Measurements from ENCODE around the gene GPR4. TPM values are rescaled to one million over a fixed set of nuclear protein-coding genes. Genes with fewer than 3 reads are reported as not detected.

The GPR4 gene
- total RNA-seq, 3 donors from 2014 or later = 0.84 to 1.0 (median 1.0) TPM

GRCh38 chr19:45598267-45599001 lies 3.6 kb downstream of the GPR4 start:
- intact Hi-C loops (cut with DNase I, micrococcal nuclease) = no loop called here
- Histone ChIP-seq H3K36me3 (ENCODE audit: low read depth) (no peaks in the 10 kb centered on the region), H3K9me3 (no peaks in the 10 kb centered on the region), H3K4me1 (ENCODE audit: low read depth) (peaks cover 4% of the 10 kb centered on the region), H3K4me3 (no peak overlapping the region)
- TF ChIP-seq CTCF (IDR thresholded peaks at IDR 0.05) = no peak
- ATAC-seq (peak; percentile 43), DNase-seq (no peak)

GRCh38 chr19:45597425-45598111 lies 4.4 kb downstream of the GPR4 start:
- intact Hi-C loops (cut with DNase I, micrococcal nuclease) = no loop called here
- ATAC-seq = no peak
- no peak overlapping the region for H3K4me3 ChIP-seq
- H3K4me1 ChIP-seq (ENCODE audit: low read depth) = peaks cover 4% of the 10 kb centered on the region
- no peak for TF ChIP-seq CTCF (IDR thresholded peaks at IDR 0.05)
- no peaks in the 10 kb centered on the region for H3K36me3 ChIP-seq (ENCODE audit: low read depth)
- H3K9me3 ChIP-seq = no peaks in the 10 kb centered on the region
- no peak for DNase-seq

GRCh38 chr19:45595814-45596213 lies 6.2 kb downstream of the GPR4 start:
- H3K9me3 ChIP-seq = no peaks in the 10 kb centered on the region
- peaks cover 4% of the 10 kb centered on the region for H3K4me1 ChIP-seq (ENCODE audit: low read depth)
- H3K4me3 ChIP-seq = no peak overlapping the region
- TF ChIP-seq CTCF (IDR thresholded peaks at IDR 0.05) = no peak
- H3K36me3 ChIP-seq (ENCODE audit: low read depth) = no peaks in the 10 kb centered on the region
- no peak for DNase-seq
- intact Hi-C loops (cut with DNase I, micrococcal nuclease) = no loop called here
- no peak for ATAC-seq

GRCh38 chr19:45593520-45593919 lies 8.5 kb downstream of the GPR4 start:
- no peak for TF ChIP-seq CTCF (IDR thresholded peaks at IDR 0.05)
- ATAC-seq (no peak), DNase-seq (no peak)
- peaks cover 4% of the 10 kb centered on the region for H3K4me1 ChIP-seq (ENCODE audit: low read depth)
- no peaks in the 10 kb centered on the region for H3K9me3 ChIP-seq
- H3K4me3 ChIP-seq = no peak overlapping the region
- intact Hi-C loops (cut with DNase I, micrococcal nuclease) = no loop called here
- H3K36me3 ChIP-seq (ENCODE audit: low read depth) = no peaks in the 10 kb centered on the region

- DNase-seq (no peak), ATAC-seq (no peak)
- no peak for TF ChIP-seq CTCF (IDR thresholded peaks at IDR 0.05)
- no peaks in the 10 kb centered on the region for H3K36me3 ChIP-seq (ENCODE audit: low read depth)
- no peaks in the 10 kb centered on the region for H3K4me1 ChIP-seq (ENCODE audit: low read depth)
- intact Hi-C loops (cut with DNase I, micrococcal nuclease) = no loop called here
- H3K9me3 ChIP-seq = no peaks in the 10 kb centered on the region
- no peak overlapping the region for H3K4me3 ChIP-seq
These were observed 9.6 kb downstream of the GPR4 start for GRCh38 chr19:45592366-45592765.
